Trophoblast cell (in vitro differentiated cells and primary cell): ENCODE measurements around the gene CDH18.
A peak's percentile ranks its signal among the peaks of the same experiment; 100 is the strongest.

Source experiments
- DNase-seq, 2 donors: peaks; one replicate each; pipeline ENCODE4 v3.0.0-alpha.2; 2016
- H2AFZ ChIP-seq: 2 replicates; pipeline ENCODE4 v1.6.1; 2013; ENCODE audit warnings: low read length, moderate library complexity, mild to moderate bottlenecking; ENCODE audit not compliant: insufficient read depth, poor library complexity
- H2AK5ac ChIP-seq: 2 replicates; pipeline ENCODE4 v1.6.1; 2013; ENCODE audit warnings: mild to moderate bottlenecking, low read length
- H2BK120ac ChIP-seq: 2 replicates; pipeline ENCODE4 v1.6.1; 2013; ENCODE audit warnings: low read length, mild to moderate bottlenecking, moderate library complexity; ENCODE audit not compliant: insufficient read depth, poor library complexity
- H2BK12ac ChIP-seq: 2 replicates; pipeline ENCODE4 v1.6.1; 2013; ENCODE audit warnings: mild to moderate bottlenecking, low read length, moderate library complexity
- H2BK5ac ChIP-seq: 2 replicates; pipeline ENCODE4 v1.6.1; 2013; ENCODE audit warnings: low read length, low read depth, moderate library complexity, mild to moderate bottlenecking; ENCODE audit not compliant: poor library complexity
- H3K14ac ChIP-seq: 2 replicates; pipeline ENCODE4 v1.6.1; 2013; ENCODE audit warnings: mild to moderate bottlenecking, low read length
- H3K18ac ChIP-seq: 2 replicates; pipeline ENCODE4 v1.6.1; 2013; ENCODE audit warnings: mild to moderate bottlenecking, low read length
- H3K23ac ChIP-seq: 2 replicates; pipeline ENCODE4 v1.6.1; 2013; ENCODE audit warnings: low read length
- H3K27ac ChIP-seq: 2 replicates; pipeline ENCODE4 v1.5.1; 2013; ENCODE audit warnings: low read depth, mild to moderate bottlenecking, inconsistent platforms, low read length, moderate library complexity
- H3K27me3 ChIP-seq: 2 replicates; pipeline ENCODE4 v1.6.1; 2013; ENCODE audit warnings: inconsistent platforms, mild to moderate bottlenecking, low read length, moderate library complexity; ENCODE audit not compliant: insufficient read depth
- H3K36me3 ChIP-seq, 2 experiments: 1 replicate in 1 of 2; 2 replicates in 1 of 2; pipeline ENCODE4 v1.6.1; 2013; ENCODE audit warnings: low read length in 2 of 2, mild to moderate bottlenecking in 2 of 2, moderate library complexity in 1 of 2; ENCODE audit not compliant: insufficient read depth in 2 of 2, control insufficient read depth in 1 of 2
- H3K4ac ChIP-seq: 2 replicates; pipeline ENCODE4 v1.6.1; 2013; ENCODE audit warnings: low read depth, mild to moderate bottlenecking, low read length, moderate library complexity
- H3K4me1 ChIP-seq, 2 experiments: 1 replicate in 1 of 2; 2 replicates in 1 of 2; pipeline ENCODE4 v1.6.1; 2013; ENCODE audit warnings: low read length in 2 of 2, mild to moderate bottlenecking in 2 of 2, moderate library complexity in 1 of 2; ENCODE audit not compliant: insufficient read depth in 2 of 2, control insufficient read depth in 1 of 2
- H3K4me2 ChIP-seq: 2 replicates; pipeline ENCODE4 v1.6.1; 2013; ENCODE audit warnings: inconsistent platforms, mild to moderate bottlenecking, low read length, moderate library complexity
- H3K4me3 ChIP-seq: 2 replicates; pipeline ENCODE4 v1.5.1; 2013; ENCODE audit warnings: mild to moderate bottlenecking, low read depth, low read length, inconsistent platforms
- H3K79me1 ChIP-seq: one replicate; pipeline ENCODE4 v1.6.1; 2013; ENCODE audit warnings: low read length
- H3K79me2 ChIP-seq: 2 replicates; pipeline ENCODE4 v1.6.1; 2013; ENCODE audit warnings: low read length, mild to moderate bottlenecking; ENCODE audit not compliant: control insufficient read depth, insufficient read depth, poor library complexity
- H3K9ac ChIP-seq: 2 replicates; pipeline ENCODE4 v1.6.1; 2013; ENCODE audit warnings: mild to moderate bottlenecking, low read length
- H3K9me3 ChIP-seq: 2 replicates; pipeline ENCODE4 v1.6.1; 2013; ENCODE audit warnings: low read depth, mild to moderate bottlenecking, control low read depth, inconsistent platforms, low read length; ENCODE audit not compliant: insufficient read depth
- H4K12ac ChIP-seq: 2 replicates; pipeline ENCODE4 v1.6.1; 2013; ENCODE audit warnings: low read depth, mild to moderate bottlenecking, low read length, moderate library complexity
- H4K8ac ChIP-seq: 2 replicates; pipeline ENCODE4 v1.6.1; 2013; ENCODE audit warnings: low read depth, mild to moderate bottlenecking, low read length, moderate library complexity
- H4K91ac ChIP-seq: one replicate; pipeline ENCODE4 v1.6.1; 2013; ENCODE audit warnings: low read depth, mild to moderate bottlenecking, low read length, moderate library complexity
- WGBS: extraction: QIAGEN DNeasy Blood & Tissue Kit; methylation state at CpG from one replicate; pipeline ENCODE4 v1.1.7; 2013; ENCODE audit warnings: missing lambda C conversion rate; ENCODE audit not compliant: insufficient read length, insufficient coverage; ENCODE audit errors: extremely low coverage; 5-methylcytosine and 5-hydroxymethylcytosine counted together

CDH18 gene

GRCh38 chr5:19767987-19768386 lies 220.0 kb downstream of the CDH18 start:
- Histone ChIP-seq H3K79me2 (no peaks in the 10 kb centered on the region), H3K14ac (no peak overlapping the region), H3K23ac (no peak overlapping the region), H3K18ac (no peak overlapping the region), H3K4me1 (no peaks in the 10 kb centered on the region), H3K9ac (no peak overlapping the region), H2BK12ac (no peak overlapping the region), H2AFZ (no peak overlapping the region), H3K27ac (no peak overlapping the region), H3K36me3 (no peaks in the 10 kb centered on the region), H3K4me3 (no peak overlapping the region), H4K12ac (no peak overlapping the region), H3K4ac (no peak overlapping the region), H3K79me1 (no peaks in the 10 kb centered on the region), H4K91ac (no peak overlapping the region), H4K8ac (no peak overlapping the region), H3K27me3 (no peaks in the 10 kb centered on the region), H3K9me3 (no peaks in the 10 kb centered on the region), H2BK5ac (no peak overlapping the region), H2BK120ac (no peak overlapping the region), H3K4me2 (no peak overlapping the region), H2AK5ac (no peak overlapping the region)
- no CpG with 5 or more reads among the region's 1 CpG for WGBS
- DNase-seq, result no peak

GRCh38 chr5:19753579-19753978 lies 234.4 kb downstream of the CDH18 start:
- H3K9me3 ChIP-seq, result no peaks in the 10 kb centered on the region
- H3K14ac ChIP-seq, result no peak overlapping the region
- H3K36me3 ChIP-seq, result no peaks in the 10 kb centered on the region
- no peaks in the 10 kb centered on the region for H3K79me2 ChIP-seq
- H3K9ac ChIP-seq, result no peak overlapping the region
- H3K4me2 ChIP-seq, result no peak overlapping the region
- H4K12ac ChIP-seq, result no peak overlapping the region
- H3K4ac ChIP-seq, result no peak overlapping the region
- no peak overlapping the region for H2AK5ac ChIP-seq
- no peak overlapping the region for H3K27ac ChIP-seq
- no peak for DNase-seq
- no peak overlapping the region for H2BK12ac ChIP-seq
- no peaks in the 10 kb centered on the region for H3K27me3 ChIP-seq
- H2BK120ac ChIP-seq, result no peak overlapping the region
- no peak overlapping the region for H3K18ac ChIP-seq
- no peaks in the 10 kb centered on the region for H3K79me1 ChIP-seq
- H3K23ac ChIP-seq, result no peak overlapping the region
- no peak overlapping the region for H3K4me3 ChIP-seq
- H2BK5ac ChIP-seq, result no peak overlapping the region
- WGBS, result no CpG with 5 or more reads among the region's 2 CpGs
- no peaks in the 10 kb centered on the region for H3K4me1 ChIP-seq
- H4K91ac ChIP-seq, result no peak overlapping the region
- H4K8ac ChIP-seq, result no peak overlapping the region
- H2AFZ ChIP-seq, result no peak overlapping the region

- H3K18ac ChIP-seq, result no peak overlapping the region
- H3K4me3 ChIP-seq, result no peak overlapping the region
- no peak overlapping the region for H3K27ac ChIP-seq
- H3K4ac ChIP-seq, result no peak overlapping the region
- no peaks in the 10 kb centered on the region for H3K9me3 ChIP-seq
- no peak overlapping the region for H4K8ac ChIP-seq
- H3K36me3 ChIP-seq, result no peaks in the 10 kb centered on the region
- no peak overlapping the region for H3K23ac ChIP-seq
- H2BK5ac ChIP-seq, result no peak overlapping the region
- no peak overlapping the region for H2AK5ac ChIP-seq
- no peaks in the 10 kb centered on the region for H3K79me2 ChIP-seq
- no peak overlapping the region for H2AFZ ChIP-seq
- no peak overlapping the region for H3K4me2 ChIP-seq
- no peak overlapping the region for H3K14ac ChIP-seq
- DNase-seq, result peak in 1 of 2 donors; percentile 39
- H2BK12ac ChIP-seq, result no peak overlapping the region
- no peaks in the 10 kb centered on the region for H3K4me1 ChIP-seq
- H3K79me1 ChIP-seq, result no peaks in the 10 kb centered on the region
- no peaks in the 10 kb centered on the region for H3K27me3 ChIP-seq
- H4K91ac ChIP-seq, result no peak overlapping the region
- no peak overlapping the region for H4K12ac ChIP-seq
- H2BK120ac ChIP-seq, result no peak overlapping the region
- no peak overlapping the region for H3K9ac ChIP-seq
Measured at GRCh38 chr5:19751326-19751725, 236.7 kb downstream of the CDH18 start.

- Histone ChIP-seq H4K8ac (no peak overlapping the region), H3K4me3 (no peak overlapping the region), H3K23ac (no peak overlapping the region), H4K91ac (no peak overlapping the region), H3K4me2 (no peak overlapping the region), H3K14ac (no peak overlapping the region), H3K79me2 (no peaks in the 10 kb centered on the region), H3K9me3 (no peaks in the 10 kb centered on the region), H2AFZ (no peak overlapping the region), H3K36me3 (no peaks in the 10 kb centered on the region), H3K27me3 (no peaks in the 10 kb centered on the region), H3K4me1 (peaks cover 0 to 2% of the 10 kb centered on the region in 2 experiments), H4K12ac (no peak overlapping the region), H3K9ac (no peak overlapping the region), H2AK5ac (no peak overlapping the region), H3K4ac (no peak overlapping the region), H2BK120ac (no peak overlapping the region), H2BK12ac (no peak overlapping the region), H3K18ac (no peak overlapping the region), H3K79me1 (no peaks in the 10 kb centered on the region), H3K27ac (no peak overlapping the region), H2BK5ac (no peak overlapping the region)
- WGBS, result no CpG with 5 or more reads among the region's 3 CpGs
- no peak for DNase-seq
Measured at GRCh38 chr5:19745247-19745646, 242.8 kb downstream of the CDH18 start.
